Vagina (tissue), 2 donors: Measurements from ENCODE around the gene TNNI2. TPM values are rescaled to one million over a fixed set of nuclear protein-coding genes. Genes with fewer than 3 reads are reported as not detected.
"Not testable (repeated sequence)": the region's sequence is repeated elsewhere in the genome, so short reads cannot be mapped to it uniquely, and the experiment has no call there.

Experiments used
- DNase-seq, 2 donors: peaks; one replicate each; pipeline ENCODE4 v3.0.0-alpha.2; 2017; ENCODE audit errors: extremely low spot score in 2 of 2
- H3K27ac ChIP-seq: fragments of 200-600 bp; sonication (generic); one replicate; pipeline ENCODE4 v1.5.1; 2019
- H3K27me3 ChIP-seq: fragments of 200-600 bp; sonication (generic); one replicate; pipeline ENCODE4 v1.5.1; 2019
- H3K36me3 ChIP-seq, 2 donors: fragments of 200-600 bp; sonication (generic); one replicate each; pipeline ENCODE4 v1.5.1; 2017 to 2019
- H3K4me1 ChIP-seq: fragments of 200-600 bp; sonication (generic); one replicate; pipeline ENCODE4 v1.5.1; 2019
- H3K4me3 ChIP-seq, 2 donors: fragments of 200-600 bp; sonication (generic); 1 replicate in 1 of 2; 2 replicates in 1 of 2; pipeline ENCODE4 v1.5.1; 2016 to 2019
- H3K9me3 ChIP-seq: fragments of 200-600 bp; sonication (generic); one replicate; pipeline ENCODE4 v1.5.1; 2019
- CTCF ChIP-seq, 3 experiments: fragments of 450-650 bp in 2 of 3; fragments of 200-600 bp in 1 of 3; sonication (generic) in 1 of 3; IDR thresholded peaks; one replicate each; pipeline ENCODE4 v1.5.1; 2017 to 2019; ENCODE audit warnings: antibody characterized with exemption in 3 of 3, mild to moderate bottlenecking in 2 of 3, moderate library complexity in 2 of 3
- POLR2A ChIP-seq, 2 donors: fragments of 450-650 bp; IDR thresholded peaks; one replicate each; pipeline ENCODE4 v1.6.1; 2017; ENCODE audit warnings: antibody characterized with exemption in 2 of 2, mild to moderate bottlenecking in 2 of 2, moderate library complexity in 2 of 2
- POLR2AphosphoS5 ChIP-seq, 2 donors: sonication (generic); formaldehyde crosslinking; IDR thresholded peaks; one replicate each; pipeline ENCODE4 v1.9.0; 2017; ENCODE audit warnings: antibody characterized with exemption in 2 of 2, mild to moderate bottlenecking in 2 of 2, low read depth in 1 of 2; ENCODE audit not compliant: insufficient read depth in 1 of 2
- intact Hi-C: fragments of 100-400 bp; cut with DNase I; formaldehyde crosslinking; loops from one replicate; pipeline ENCODE4 v1.15.1; 2023
- total RNA-seq: library from RNA; depleted of rRNA; stranded (reverse); fragments of >200 nt; gene quantifications from one replicate; pipeline ENCODE4 v1.2.3, GENCODE V29; 2016

Gene TNNI2
- total RNA-seq, 1 donor from 2014 or later = not detected

GRCh38 chr11:1803246-1803645, 35.5 kb upstream of the TNNI2 start:
- no peaks in the 10 kb centered on the region for H3K9me3 ChIP-seq
- no peak for TF ChIP-seq CTCF (IDR thresholded peaks at IDR 0.05)
- H3K27ac ChIP-seq = no peak overlapping the region
- no peaks in the 10 kb centered on the region for H3K36me3 ChIP-seq
- intact Hi-C loops = no loop called here
- H3K4me1 ChIP-seq = no peaks in the 10 kb centered on the region
- no peaks in the 10 kb centered on the region for H3K27me3 ChIP-seq
- no peak for DNase-seq
- no peak overlapping the region for H3K4me3 ChIP-seq

GRCh38 chr11:1803835-1804519, 34.8 kb upstream of the TNNI2 start:
- H3K27me3 ChIP-seq, H3K9me3 ChIP-seq, H3K4me1 ChIP-seq, intact Hi-C loops, H3K4me3 ChIP-seq, DNase-seq, H3K36me3 ChIP-seq, H3K27ac ChIP-seq: not testable (repeated sequence)

GRCh38 chr11:1805525-1805924, 33.3 kb upstream of the TNNI2 start:
- TF ChIP-seq POLR2AphosphoS5 (IDR thresholded peaks at IDR 0.05; ENCODE audit: insufficient read depth in 1 of 2, low read depth in 1 of 2) (no peak), CTCF (IDR thresholded peaks at IDR 0.05) (no peak), POLR2A (IDR thresholded peaks at IDR 0.05) (no peak)
- Histone ChIP-seq H3K27me3 (no peaks in the 10 kb centered on the region), H3K4me1 (no peaks in the 10 kb centered on the region), H3K9me3 (no peaks in the 10 kb centered on the region), H3K4me3 (no peak overlapping the region), H3K36me3 (no peaks in the 10 kb centered on the region), H3K27ac (no peak overlapping the region)
- no peak for DNase-seq
- intact Hi-C loops = no loop called here

DNA sequence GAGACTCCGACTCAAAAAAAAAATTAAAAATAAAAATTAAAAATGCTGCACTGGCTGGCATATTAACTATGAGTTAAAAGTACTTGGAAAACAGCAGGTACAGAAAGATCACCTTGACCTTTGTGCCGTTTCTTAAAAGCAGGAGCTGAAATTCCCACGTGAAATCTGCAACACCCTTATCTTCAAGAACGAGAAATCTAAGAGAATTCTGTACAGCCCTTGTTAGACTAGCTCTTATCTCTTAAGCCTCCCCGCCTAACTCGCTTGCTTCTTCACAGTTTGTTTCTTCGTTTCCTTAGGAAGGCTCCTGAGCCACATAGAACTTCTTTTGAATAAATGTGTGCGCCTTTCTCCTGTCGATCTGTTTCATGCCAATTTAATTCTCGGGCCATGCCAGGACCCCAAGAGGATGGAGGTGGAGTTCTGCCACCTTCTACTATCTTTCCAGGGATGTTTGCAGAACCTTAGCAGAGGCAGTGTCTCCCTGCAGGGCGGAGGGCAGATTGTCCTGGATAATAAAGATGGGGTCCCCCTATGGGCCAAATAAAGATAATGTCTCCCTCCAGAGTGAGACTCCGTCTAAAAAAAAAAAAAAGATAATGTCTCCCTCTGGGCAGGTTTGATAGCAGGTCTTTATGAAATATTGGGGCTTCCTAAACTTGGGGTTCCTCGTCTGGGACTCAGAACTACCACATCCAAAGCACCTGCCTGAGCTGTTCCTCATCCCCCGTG, 31.4 kb upstream of the TNNI2 start:
- no peaks in the 10 kb centered on the region for H3K9me3 ChIP-seq
- no peaks in the 10 kb centered on the region for H3K27me3 ChIP-seq
- no peak overlapping the region for H3K27ac ChIP-seq
- no peaks in the 10 kb centered on the region for H3K4me1 ChIP-seq
- H3K36me3 ChIP-seq = no peaks in the 10 kb centered on the region
- H3K4me3 ChIP-seq = no peak overlapping the region
- TF ChIP-seq POLR2AphosphoS5 (IDR thresholded peaks at IDR 0.05; ENCODE audit: insufficient read depth in 1 of 2, low read depth in 1 of 2) (no peak), CTCF (IDR thresholded peaks at IDR 0.05) (no peak), POLR2A (IDR thresholded peaks at IDR 0.05) (no peak)
- intact Hi-C loops = no loop called here
- DNase-seq = no peak

DNA sequence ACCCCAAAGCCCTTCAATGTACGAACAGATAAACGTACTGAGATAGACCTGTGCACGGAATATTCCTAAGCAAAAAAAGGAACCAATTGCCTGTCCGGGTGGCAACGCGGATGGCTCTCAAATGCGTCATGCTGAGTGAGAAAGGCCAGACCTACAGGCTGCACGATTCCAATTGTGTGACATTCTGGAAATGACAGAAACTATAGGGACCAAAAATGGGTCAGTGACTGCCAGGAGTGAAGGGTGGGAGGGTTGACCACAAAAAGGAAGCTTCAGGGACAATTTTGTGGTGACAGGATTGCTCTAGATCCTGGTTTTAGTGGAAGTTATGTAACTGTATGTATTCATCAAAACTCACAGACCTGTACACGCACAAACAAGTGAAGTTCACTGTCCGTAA, 28.0 kb upstream of the TNNI2 start:
- H3K9me3 ChIP-seq = no peaks in the 10 kb centered on the region
- no peaks in the 10 kb centered on the region for H3K27me3 ChIP-seq
- no peaks in the 10 kb centered on the region for H3K36me3 ChIP-seq
- H3K4me1 ChIP-seq = no peaks in the 10 kb centered on the region
- no peak overlapping the region for H3K4me3 ChIP-seq
- no peak overlapping the region for H3K27ac ChIP-seq
- TF ChIP-seq POLR2A (IDR thresholded peaks at IDR 0.05) (no peak), POLR2AphosphoS5 (IDR thresholded peaks at IDR 0.05; ENCODE audit: insufficient read depth in 1 of 2, low read depth in 1 of 2) (no peak), CTCF (IDR thresholded peaks at IDR 0.05) (no peak)
- intact Hi-C loops = no loop called here
- DNase-seq = no peak
